ENCODE measurements around the gene MCC. TPM values are rescaled to one million over a fixed set of nuclear protein-coding genes. Genes with fewer than 3 reads are reported as not detected.

The MCC gene
- total RNA-seq, 1 donor from 2014 or later = 18.9 TPM

DNA sequence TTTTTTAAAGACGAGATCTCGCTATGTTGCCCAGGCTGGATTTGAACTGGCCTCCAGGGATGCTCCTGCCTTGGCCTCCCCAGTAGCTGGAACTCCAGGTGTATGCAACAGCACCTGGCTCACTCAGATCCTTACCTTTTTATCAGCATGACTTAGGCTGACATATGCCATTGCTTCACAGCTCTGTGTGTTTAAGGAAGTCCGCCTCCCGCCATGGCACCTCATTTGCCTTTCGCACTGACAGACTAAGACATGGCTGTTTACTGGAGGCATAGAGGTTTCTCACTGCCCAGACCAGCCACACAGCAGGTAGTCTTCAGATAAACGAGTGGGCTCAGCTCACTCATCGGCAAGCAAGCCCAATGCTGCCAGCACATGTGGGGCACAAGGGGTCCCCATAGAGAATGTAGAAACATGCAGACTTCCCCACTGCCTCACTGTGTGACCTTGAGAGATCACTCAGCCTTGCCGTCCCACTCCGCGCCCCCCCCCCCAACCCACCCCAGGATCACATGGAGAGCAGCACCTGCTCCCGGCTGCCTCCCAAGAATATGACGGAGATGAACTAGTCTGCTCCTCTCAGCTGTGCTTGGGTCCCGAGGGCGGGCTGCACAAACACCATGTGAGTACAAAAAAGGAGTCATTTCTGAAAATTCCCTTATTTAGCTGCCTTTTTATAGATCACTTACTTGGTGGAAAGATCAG lies 448.9 kb downstream of the MCC start:
- Mint-ChIP-seq H3K4me3 (ENCODE audit: low read depth) (no peak overlapping the region), H3K4me1 (ENCODE audit: low read depth) (no peaks in the 10 kb centered on the region), H3K36me3 (ENCODE audit: insufficient read depth) (peaks cover 4% of the 10 kb centered on the region), H3K27me3 (no peaks in the 10 kb centered on the region), H3K27ac (no peak overlapping the region), H3K9me3 (ENCODE audit: low read depth) (no peaks in the 10 kb centered on the region)
- no peak for DNase-seq (ENCODE audit: low spot score, unreplicated experiment)
- TF ChIP-seq, protein P1, sequence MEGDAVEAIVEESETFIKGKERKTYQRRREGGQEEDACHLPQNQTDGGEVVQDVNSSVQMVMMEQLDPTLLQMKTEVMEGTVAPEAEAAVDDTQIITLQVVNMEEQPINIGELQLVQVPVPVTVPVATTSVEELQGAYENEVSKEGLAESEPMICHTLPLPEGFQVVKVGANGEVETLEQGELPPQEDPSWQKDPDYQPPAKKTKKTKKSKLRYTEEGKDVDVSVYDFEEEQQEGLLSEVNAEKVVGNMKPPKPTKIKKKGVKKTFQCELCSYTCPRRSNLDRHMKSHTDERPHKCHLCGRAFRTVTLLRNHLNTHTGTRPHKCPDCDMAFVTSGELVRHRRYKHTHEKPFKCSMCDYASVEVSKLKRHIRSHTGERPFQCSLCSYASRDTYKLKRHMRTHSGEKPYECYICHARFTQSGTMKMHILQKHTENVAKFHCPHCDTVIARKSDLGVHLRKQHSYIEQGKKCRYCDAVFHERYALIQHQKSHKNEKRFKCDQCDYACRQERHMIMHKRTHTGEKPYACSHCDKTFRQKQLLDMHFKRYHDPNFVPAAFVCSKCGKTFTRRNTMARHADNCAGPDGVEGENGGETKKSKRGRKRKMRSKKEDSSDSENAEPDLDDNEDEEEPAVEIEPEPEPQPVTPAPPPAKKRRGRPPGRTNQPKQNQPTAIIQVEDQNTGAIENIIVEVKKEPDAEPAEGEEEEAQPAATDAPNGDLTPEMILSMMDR (IDR thresholded peaks at IDR 0.05; ENCODE audit: unreplicated experiment) = no peak

DNA sequence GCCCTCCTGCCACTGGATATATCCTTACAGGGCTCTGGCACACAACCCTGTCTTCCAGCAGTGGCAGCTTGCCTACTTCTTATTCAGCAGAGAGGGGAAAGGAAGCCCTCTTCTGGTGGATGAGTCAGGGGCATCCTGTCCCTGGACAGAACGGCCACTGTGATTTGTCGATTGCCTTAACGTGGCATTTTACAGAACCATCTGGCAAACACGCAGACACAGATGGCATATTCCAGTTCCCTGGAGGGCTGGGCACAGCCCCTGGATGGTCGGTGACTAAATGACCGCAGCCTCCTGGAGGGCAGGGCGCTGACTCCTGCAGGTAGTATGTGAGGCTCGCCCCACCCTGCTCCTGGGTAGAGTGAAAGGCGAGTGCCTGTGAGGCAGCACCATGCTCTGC lies 449.5 kb downstream of the MCC start:
- H3K9me3 Mint-ChIP-seq (ENCODE audit: low read depth) = no peaks in the 10 kb centered on the region
- DNase-seq (ENCODE audit: low spot score, unreplicated experiment) = no peak

DNA sequence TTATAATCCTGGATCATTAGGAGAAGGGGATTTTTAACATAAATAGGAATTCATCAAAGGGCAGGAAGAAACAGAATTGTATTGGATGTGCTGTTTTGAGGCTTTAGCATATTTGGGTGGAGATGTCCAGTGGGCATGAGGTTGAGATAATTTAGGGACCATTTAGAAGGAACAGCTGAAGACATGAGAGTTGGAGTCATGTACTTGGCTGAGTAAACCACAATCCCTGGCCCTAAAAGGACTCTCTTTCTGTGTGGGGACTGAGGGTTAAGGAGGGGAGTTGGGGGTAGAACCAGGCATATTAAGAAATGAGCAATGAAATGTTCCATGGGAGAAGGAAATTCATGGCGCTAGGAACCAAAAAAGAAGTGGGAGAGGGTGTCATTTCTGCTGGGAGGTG lies 450.1 kb downstream of the MCC start:
- H3K4me3 Mint-ChIP-seq (ENCODE audit: low read depth) = no peak overlapping the region
- peaks cover 4% of the 10 kb centered on the region for H3K36me3 Mint-ChIP-seq (ENCODE audit: insufficient read depth)
- no peaks in the 10 kb centered on the region for H3K27me3 Mint-ChIP-seq
- H3K9me3 Mint-ChIP-seq (ENCODE audit: low read depth) = no peaks in the 10 kb centered on the region
- TF ChIP-seq, protein P1 (IDR thresholded peaks at IDR 0.05; ENCODE audit: unreplicated experiment) = no peak
- DNase-seq (ENCODE audit: low spot score, unreplicated experiment) = no peak
- H3K27ac Mint-ChIP-seq = peak overlapping the region; percentile 17
- H3K4me1 Mint-ChIP-seq (ENCODE audit: low read depth) = no peaks in the 10 kb centered on the region

More for the DNA sequence above, 449.5 kb downstream of the MCC start:
- TF ChIP-seq, protein P1 (IDR thresholded peaks at IDR 0.05; ENCODE audit: unreplicated experiment) = no peak
- H3K4me1 Mint-ChIP-seq (ENCODE audit: low read depth) = no peaks in the 10 kb centered on the region
- no peak overlapping the region for H3K27ac Mint-ChIP-seq
- H3K27me3 Mint-ChIP-seq = no peaks in the 10 kb centered on the region
- no peak overlapping the region for H3K4me3 Mint-ChIP-seq (ENCODE audit: low read depth)
- peaks cover 4% of the 10 kb centered on the region for H3K36me3 Mint-ChIP-seq (ENCODE audit: insufficient read depth)

DNA sequence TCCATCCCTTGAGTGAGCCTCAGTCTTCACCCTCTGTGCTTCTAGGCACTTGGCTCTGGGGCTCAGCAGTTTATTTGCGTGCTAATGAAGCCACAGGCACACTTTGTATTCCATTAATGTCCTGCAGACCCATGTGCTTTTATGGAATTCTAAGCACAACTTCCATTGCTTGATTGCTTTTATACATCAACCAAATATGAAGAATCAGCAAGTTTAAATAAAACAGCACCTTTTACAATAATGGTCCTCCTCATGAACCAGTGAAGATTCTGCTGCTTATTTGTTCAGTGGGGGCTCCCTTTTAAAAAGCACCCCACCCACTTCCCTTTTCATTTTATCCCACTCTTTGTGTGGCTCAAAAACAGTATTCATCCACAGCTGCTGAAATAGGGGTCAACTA lies 451.4 kb downstream of the MCC start:
- Mint-ChIP-seq H3K27me3 (no peaks in the 10 kb centered on the region), H3K36me3 (ENCODE audit: insufficient read depth) (peaks cover 2% of the 10 kb centered on the region), H3K4me3 (ENCODE audit: low read depth) (no peak overlapping the region), H3K27ac (no peak overlapping the region), H3K4me1 (ENCODE audit: low read depth) (no peaks in the 10 kb centered on the region), H3K9me3 (ENCODE audit: low read depth) (no peaks in the 10 kb centered on the region)
- TF ChIP-seq, protein P1 (IDR thresholded peaks at IDR 0.05; ENCODE audit: unreplicated experiment) = no peak
- no peak for DNase-seq (ENCODE audit: low spot score, unreplicated experiment)

DNA sequence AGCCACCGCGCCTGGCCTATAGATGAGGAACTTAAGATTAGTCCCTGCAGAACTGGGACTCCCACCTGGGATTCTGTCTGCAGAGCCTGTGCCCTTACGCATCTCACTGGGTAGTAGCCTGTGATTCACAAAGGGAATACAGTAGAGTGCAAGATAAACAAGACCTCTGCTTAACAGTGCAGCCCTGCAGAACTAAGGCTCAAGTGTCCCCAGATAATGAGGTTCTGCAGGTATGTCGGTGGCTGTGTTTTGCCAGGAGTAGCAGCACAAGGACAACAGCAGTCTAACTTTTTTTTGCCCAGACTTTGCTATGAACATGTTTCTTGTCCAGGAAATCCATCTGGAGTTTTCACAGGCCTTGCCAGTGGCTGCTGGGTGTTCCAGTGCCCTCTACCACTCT lies 451.9 kb downstream of the MCC start:
- Mint-ChIP-seq H3K36me3 (ENCODE audit: insufficient read depth) (peaks cover 2% of the 10 kb centered on the region), H3K27ac (no peak overlapping the region), H3K9me3 (ENCODE audit: low read depth) (no peaks in the 10 kb centered on the region), H3K4me1 (ENCODE audit: low read depth) (no peaks in the 10 kb centered on the region), H3K4me3 (ENCODE audit: low read depth) (no peak overlapping the region), H3K27me3 (no peaks in the 10 kb centered on the region)
- TF ChIP-seq, protein P1 (IDR thresholded peaks at IDR 0.05; ENCODE audit: unreplicated experiment) = no peak
- no peak for DNase-seq (ENCODE audit: low spot score, unreplicated experiment)

Data from progenitor cell of endocrine pancreas (in vitro differentiated cells).